IMR-90 (cell line): ENCODE data around the gene KCNE4.

Source experiments
- FOS ChIP-seq: fragments of 150-350 bp; IDR thresholded peaks from 2 replicates; pipeline ENCODE4 v1.6.1; 2016; ENCODE audit warnings: low read depth, low read length
- MAFK ChIP-seq: IDR thresholded peaks from 2 replicates; pipeline ENCODE4 v1.6.1; 2012; ENCODE audit warnings: low read depth, low read length, improper control_type of control experiment
- MXI1 ChIP-seq: IDR thresholded peaks from 2 replicates; pipeline ENCODE4 v1.6.1; 2012; ENCODE audit warnings: low read depth, mild to moderate bottlenecking, low read length, moderate library complexity, borderline replicate concordance
- NFE2L2 ChIP-seq: fragments of 150-350 bp; IDR thresholded peaks from 2 replicates; pipeline ENCODE4 v1.6.1; 2016; ENCODE audit warnings: low read depth, mild to moderate bottlenecking, low read length
- POLR2A ChIP-seq: IDR thresholded peaks from 2 replicates; pipeline ENCODE4 v1.6.1; 2012; ENCODE audit warnings: mild to moderate bottlenecking, low read depth, low read length
- RFX5 ChIP-seq: IDR thresholded peaks from 2 replicates; pipeline ENCODE4 v1.8.0; 2012; ENCODE audit warnings: low read depth, mild to moderate bottlenecking, low read length, moderate library complexity
- SMC3 ChIP-seq: fragments of 150-350 bp; IDR thresholded peaks from 2 replicates; pipeline ENCODE4 v1.6.1; 2016; ENCODE audit warnings: low read depth, mild to moderate bottlenecking, antibody characterized with exemption, low read length, moderate library complexity
- TF ChIP-seq, protein P1 (sequence below): conservative IDR thresholded peaks from 2 replicates; pipeline ENCODE4 v1.5.1; 2012; ENCODE audit warnings: mild to moderate bottlenecking, low read depth, low read length, improper control_type of control experiment

- TF ChIP-seq, protein P1, sequence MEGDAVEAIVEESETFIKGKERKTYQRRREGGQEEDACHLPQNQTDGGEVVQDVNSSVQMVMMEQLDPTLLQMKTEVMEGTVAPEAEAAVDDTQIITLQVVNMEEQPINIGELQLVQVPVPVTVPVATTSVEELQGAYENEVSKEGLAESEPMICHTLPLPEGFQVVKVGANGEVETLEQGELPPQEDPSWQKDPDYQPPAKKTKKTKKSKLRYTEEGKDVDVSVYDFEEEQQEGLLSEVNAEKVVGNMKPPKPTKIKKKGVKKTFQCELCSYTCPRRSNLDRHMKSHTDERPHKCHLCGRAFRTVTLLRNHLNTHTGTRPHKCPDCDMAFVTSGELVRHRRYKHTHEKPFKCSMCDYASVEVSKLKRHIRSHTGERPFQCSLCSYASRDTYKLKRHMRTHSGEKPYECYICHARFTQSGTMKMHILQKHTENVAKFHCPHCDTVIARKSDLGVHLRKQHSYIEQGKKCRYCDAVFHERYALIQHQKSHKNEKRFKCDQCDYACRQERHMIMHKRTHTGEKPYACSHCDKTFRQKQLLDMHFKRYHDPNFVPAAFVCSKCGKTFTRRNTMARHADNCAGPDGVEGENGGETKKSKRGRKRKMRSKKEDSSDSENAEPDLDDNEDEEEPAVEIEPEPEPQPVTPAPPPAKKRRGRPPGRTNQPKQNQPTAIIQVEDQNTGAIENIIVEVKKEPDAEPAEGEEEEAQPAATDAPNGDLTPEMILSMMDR: no peak
- TF ChIP-seq POLR2A (no peak), NFE2L2 (no peak), RFX5 (no peak), MAFK (no peak), FOS (no peak), MXI1 (no peak), SMC3 (no peak)
These were observed 19.1 kb downstream of the KCNE4 start for GRCh38 chr2:223071139-223071538.
